HepG2 (cell line): Measurements from ENCODE around the gene KAZN. TPM values are rescaled to one million over a fixed set of nuclear protein-coding genes. Genes with fewer than 3 reads are reported as not detected.

Experiments used
- ATAC-seq: fragments of 200-7000 bp; cut with Tn5 transposase; 3 replicates; pipeline ENCODE4 v1.9.1; 2020; ENCODE audit warnings: mild to moderate bottlenecking, moderate library complexity
- BruUV-seq: library from RNA; stranded (reverse); fragments of 400-500 nt; replicated peaks from 2 replicates; lab custom pipeline; 2021; lab: Mats Ljungman, UMichigan
- CTCF ChIA-PET: fragments of 300-600 bp; formaldehyde crosslinking; extraction: SDS; loops from one replicate; lab custom pipeline; 2021; ENCODE audit warnings: low total read pairs, inconsistent platforms, low intra/inter-chr PET ratio; lab: Yijun Ruan, JAX
- POLR2A ChIA-PET: fragments of 350-600 bp; sonication (Branson Sonifier 250); formaldehyde crosslinking; loops from one replicate; lab custom pipeline; 2020; ENCODE audit warnings: antibody characterized with exemption, inconsistent platforms; lab: Yijun Ruan, JAX
- DNase-seq: peaks from one replicate; pipeline ENCODE4 v3.0.0-alpha.2; 2015; ENCODE audit warnings: low spot score
- FAIRE-seq: peaks from 3 replicates; lab custom pipeline; 2011; peaks lifted over from hg19 to GRCh38; lab: Jason Lieb, UNC
- H2AFZ ChIP-seq: one replicate; pipeline ENCODE4 v1.6.1; 2011; ENCODE audit warnings: low read length, inconsistent platforms
- H3K27ac ChIP-seq: fragments of 300-600 bp; 3 replicates; pipeline ENCODE4 v1.8.0; 2011; ENCODE audit warnings: mixed run types, mild to moderate bottlenecking, mixed read lengths, low read length, inconsistent platforms; ENCODE audit not compliant: insufficient read depth; ENCODE audit errors: extremely low read length
- H3K27me3 ChIP-seq, 2 experiments: fragments of 200-600 bp in 1 of 2; 2 replicates in 1 of 2; 3 replicates in 1 of 2; pipeline versions ENCODE4 v1.6.0 to v1.8.0; 2011; ENCODE audit warnings: low read length in 2 of 2, mild to moderate bottlenecking in 2 of 2, moderate library complexity in 2 of 2, inconsistent platforms in 1 of 2; ENCODE audit not compliant: insufficient read depth in 2 of 2, control insufficient read depth in 1 of 2
- H3K36me3 ChIP-seq, 2 experiments: fragments of 200-600 bp in 1 of 2; replicated peaks in 1 of 2; 2 replicates in 1 of 2; 3 replicates in 1 of 2; pipeline versions ENCODE4 v1.5.1 to v1.8.0; 2011; ENCODE audit warnings: low read length in 2 of 2, inconsistent platforms in 1 of 2; ENCODE audit not compliant: insufficient read depth in 2 of 2, control insufficient read depth in 1 of 2
- H3K4me1 ChIP-seq: 2 replicates; pipeline ENCODE4 v1.5.1; 2012; ENCODE audit warnings: low read length, inconsistent platforms; ENCODE audit not compliant: insufficient read depth
- H3K4me2 ChIP-seq: 2 replicates; pipeline ENCODE4 v1.6.0; 2011; ENCODE audit warnings: low read depth, low read length, inconsistent platforms
- H3K4me3 ChIP-seq, 3 experiments: fragments of 200-600 bp in 1 of 3; sonication (generic), shearing (Covaris generic) in 1 of 3; replicated peaks in 1 of 3; 2 replicates each; pipeline ENCODE4 v1.5.1; 2011 to 2016; ENCODE audit warnings: low read length in 3 of 3, inconsistent platforms in 2 of 3, low read depth in 2 of 3, mild to moderate bottlenecking in 2 of 3, control low read depth in 1 of 3, mixed read lengths in 1 of 3; ENCODE audit not compliant: insufficient read depth in 1 of 3
- H3K79me2 ChIP-seq: one replicate; pipeline ENCODE4 v1.6.1; 2011; ENCODE audit warnings: low read length, inconsistent platforms; ENCODE audit not compliant: insufficient read depth
- H3K9ac ChIP-seq: 2 replicates; pipeline ENCODE4 v1.6.0; 2011; ENCODE audit warnings: mild to moderate bottlenecking, low read depth, low read length, inconsistent platforms; ENCODE audit not compliant: insufficient read depth
- H3K9me3 ChIP-seq: 2 replicates; pipeline ENCODE4 v1.5.1; 2012; ENCODE audit warnings: mild to moderate bottlenecking, low read length
- H4K20me1 ChIP-seq: 2 replicates; pipeline ENCODE4 v1.6.0; 2011; ENCODE audit warnings: inconsistent platforms, mild to moderate bottlenecking, low read length, moderate library complexity; ENCODE audit not compliant: insufficient read depth
- ARID3A ChIP-seq: IDR thresholded peaks from 2 replicates; pipeline ENCODE4 v1.6.1; 2012; ENCODE audit warnings: low read depth, low read length, improper control_type of control experiment
- GTF3A ChIP-seq: sonication (generic); formaldehyde crosslinking; conservative IDR thresholded peaks from 2 replicates; pipeline ENCODE4 v1.4.0; 2020; ENCODE audit warnings: mild to moderate bottlenecking, missing genetic modification reagents
- SIN3B ChIP-seq: fragments of 150-350 bp; IDR thresholded peaks from 2 replicates; pipeline ENCODE4 v1.6.1; 2014; ENCODE audit warnings: low read length
- ZBTB34 ChIP-seq: sonication (generic); formaldehyde crosslinking; IDR thresholded peaks from 2 replicates; pipeline ENCODE4 v1.8.0; 2022; ENCODE audit warnings: mild to moderate bottlenecking, missing genetic modification reagents
- ZFP36L2 ChIP-seq: sonication (generic); formaldehyde crosslinking; IDR thresholded peaks from 2 replicates; pipeline ENCODE4 v1.4.0; 2020; ENCODE audit warnings: missing genetic modification reagents
- ZNF160 ChIP-seq: sonication (generic); formaldehyde crosslinking; IDR thresholded peaks from 2 replicates; pipeline ENCODE4 v1.8.0; 2022; ENCODE audit warnings: mild to moderate bottlenecking, inconsistent platforms, missing genetic modification reagents
- WGBS: methylation state at CpG from one replicate; pipeline ENCODE4 v1.1.6; 2017; ENCODE audit warnings: low lambda C conversion rate; 5-methylcytosine and 5-hydroxymethylcytosine counted together
- in situ Hi-C: cut with HindIII; loops from 2 replicates; pipeline ENCODE4 v1.10.0; 2017; ENCODE audit warnings: low pct_unique_long_range_greater_than_20kb; ENCODE audit not compliant: extremely low pct_ligation_motif_present
- intact Hi-C: fragments of 100-400 bp; cut with micrococcal nuclease; formaldehyde crosslinking; loops from one replicate; pipeline ENCODE4 v1.10.0; 2022; ENCODE audit not compliant: unreplicated experiment
- polyA plus RNA-seq, 8 experiments: library from polyadenylated mRNA; depleted of rRNA in 3 of 8; stranded (reverse) in 7 of 8; unstranded in 1 of 8; fragments of >200 nt; fragmentation: Illumina TruSeq in 4 of 8; extraction: Trizol in 4 of 8; gene quantifications; 2 replicates each; pipeline versions ENCODE4 v1.2.1 to v1.2.3, GENCODE V29; 2011 to 2016; ENCODE audit warnings: low read depth in 4 of 8, missing spikeins in 1 of 8, mixed read lengths in 1 of 8; ENCODE audit not compliant: insufficient read depth in 1 of 8
- total RNA-seq, 5 experiments: library from RNA; depleted of rRNA; stranded (reverse); fragments of >200 nt; fragmentation: Illumina TruSeq; extraction: Trizol; gene quantifications; 2 replicates each; pipeline ENCODE4 v1.2.3, GENCODE V29; 2016; ENCODE audit warnings: low read depth in 1 of 5

KAZN gene
- total and polyA plus RNA-seq, 2 of the 13 experiments (the other 11 are each of a cell fraction or from before 2014, with no cell fraction given), result 10.4 to 13.5 TPM

GRCh38 chr1:14681182-14681581 lies 82.7 kb downstream of the KAZN start:
- intact Hi-C loops, result no loop called here
- CTCF ChIA-PET, result no interaction called here
- TF ChIP-seq GTF3A (CRISPR knock-in tag) (no peak), ZNF160 (no peak), ARID3A (no peak), SIN3B (no peak), ZBTB34 (CRISPR knock-in tag) (no peak), ZFP36L2 (CRISPR knock-in tag) (no peak)
- no peak for DNase-seq
- no TSS peak for BruUV-seq
- POLR2A ChIA-PET, result no interaction called here
- Histone ChIP-seq H3K4me1 (no peaks in the 10 kb centered on the region), H3K4me2 (no peak overlapping the region), H3K4me3 (no peak overlapping the region), H4K20me1 (no peaks in the 10 kb centered on the region), H3K27ac (no peak overlapping the region), H2AFZ (no peak overlapping the region), H3K27me3 (peaks cover 0 to 18% of the 10 kb centered on the region in 2 experiments; a peak in 3 of 5 replicates), H3K9ac (no peak overlapping the region), H3K79me2 (no peaks in the 10 kb centered on the region), H3K36me3 (no peaks in the 10 kb centered on the region), H3K9me3 (no peaks in the 10 kb centered on the region)
- ATAC-seq, result no peak
- no peak for FAIRE-seq
- in situ Hi-C loops, result no loop called here
- WGBS, result 32% methylated on average over 3 of the region's 3 CpGs
